WTC11 (cell line): ENCODE results near the gene NNMT. TPM values are rescaled to one million over a fixed set of nuclear protein-coding genes. Genes with fewer than 3 reads are reported as not detected.

Experiments used
- ATAC-seq: fragments of 200-7000 bp; cut with Tn5 transposase; 2 replicates; pipeline ENCODE4 v1.10.0; 2021; ENCODE audit warnings: mild to moderate bottlenecking, moderate library complexity
- CTCF ChIA-PET: fragments of 300-600 bp; sonication (Branson Sonifier 250); formaldehyde crosslinking; loops from one replicate; lab custom pipeline; 2021; ENCODE audit warnings: antibody characterized with exemption; lab: Charles Lee
- POLR2A ChIA-PET: fragments of 350-600 bp; sonication (Branson Sonifier 250); formaldehyde crosslinking; loops from one replicate; lab custom pipeline; 2021; ENCODE audit warnings: antibody characterized with exemption; lab: Charles Lee
- DNase-seq: peaks from one replicate; pipeline ENCODE4 v3.0.0; 2021; ENCODE audit warnings: low spot score
- H3K27ac Mint-ChIP-seq: 2 replicates; pipeline ENCODE4 v1.8.0; 2021; ENCODE audit warnings: mixed read lengths
- H3K27me3 Mint-ChIP-seq: 2 replicates; pipeline ENCODE4 v1.8.0; 2021; ENCODE audit warnings: low read depth, mild to moderate bottlenecking, moderate library complexity, mixed read lengths
- H3K36me3 Mint-ChIP-seq: 2 replicates; pipeline ENCODE4 v1.8.0; 2021; ENCODE audit warnings: mixed read lengths
- H3K4me1 Mint-ChIP-seq: 2 replicates; pipeline ENCODE4 v1.8.0; 2022; ENCODE audit warnings: mixed read lengths
- H3K4me3 Mint-ChIP-seq: 2 replicates; pipeline ENCODE4 v1.8.0; 2021; ENCODE audit warnings: mild to moderate bottlenecking, moderate library complexity, mixed read lengths
- H3K9me3 Mint-ChIP-seq: 2 replicates; pipeline ENCODE4 v1.8.0; 2021; ENCODE audit warnings: mixed read lengths
- ARID4B ChIP-seq: sonication (generic); formaldehyde crosslinking; IDR thresholded peaks from 2 replicates; pipeline ENCODE4 v1.8.0; 2023; ENCODE audit warnings: missing genetic modification reagents, mild to moderate bottlenecking, borderline replicate concordance
- ATF6 ChIP-seq: sonication (generic); formaldehyde crosslinking; IDR thresholded peaks from 2 replicates; pipeline ENCODE4 v1.8.1; 2023; ENCODE audit warnings: mild to moderate bottlenecking, missing genetic modification reagents
- CREM ChIP-seq: sonication (generic); formaldehyde crosslinking; IDR thresholded peaks from 2 replicates; pipeline ENCODE4 v1.8.1; 2022; ENCODE audit warnings: mild to moderate bottlenecking, missing genetic modification reagents, moderate library complexity
- CTCF ChIP-seq: fragments of 200-600 bp; IDR thresholded peaks from 2 replicates; pipeline ENCODE4 v1.8.0; 2022; ENCODE audit warnings: antibody characterized with exemption
- E2F1 ChIP-seq: sonication (generic); formaldehyde crosslinking; IDR thresholded peaks from 2 replicates; pipeline ENCODE4 v1.8.0; 2022; ENCODE audit warnings: mild to moderate bottlenecking, missing genetic modification reagents
- E2F4 ChIP-seq: sonication (generic); formaldehyde crosslinking; IDR thresholded peaks from 2 replicates; pipeline ENCODE4 v1.8.1; 2022; ENCODE audit warnings: low read depth, mild to moderate bottlenecking, moderate library complexity, missing genetic modification reagents, borderline replicate concordance
- ETV6 ChIP-seq: sonication (generic); formaldehyde crosslinking; IDR thresholded peaks from 2 replicates; pipeline ENCODE4 v1.8.1; 2022; ENCODE audit warnings: mild to moderate bottlenecking, missing genetic modification reagents
- IRF2 ChIP-seq: sonication (generic); formaldehyde crosslinking; IDR thresholded peaks from 2 replicates; pipeline ENCODE4 v1.8.0; 2022; ENCODE audit warnings: low read depth, missing genetic modification reagents, borderline replicate concordance
- NR2C2 ChIP-seq: sonication (generic); formaldehyde crosslinking; IDR thresholded peaks from 2 replicates; pipeline ENCODE4 v1.8.0; 2022; ENCODE audit warnings: mild to moderate bottlenecking, missing genetic modification reagents
- NR3C1 ChIP-seq: sonication (generic); formaldehyde crosslinking; conservative IDR thresholded peaks from 2 replicates; pipeline ENCODE4 v1.8.1; 2023; ENCODE audit warnings: low read depth, mild to moderate bottlenecking, missing genetic modification reagents
- STAT6 ChIP-seq: sonication (generic); formaldehyde crosslinking; conservative IDR thresholded peaks from 2 replicates; pipeline ENCODE4 v1.8.1; 2023; ENCODE audit warnings: mild to moderate bottlenecking, low read depth, missing genetic modification reagents, moderate library complexity
- ZMAT4 ChIP-seq: fragments of 250-450 bp; sonication (Bioruptor Pico); IDR thresholded peaks from 2 replicates; pipeline ENCODE4 v1.9.0; 2021; ENCODE audit warnings: mild to moderate bottlenecking
- ZNF138 ChIP-seq: sonication (generic); formaldehyde crosslinking; conservative IDR thresholded peaks from 2 replicates; pipeline ENCODE4 v1.8.1; 2022; ENCODE audit warnings: mild to moderate bottlenecking, moderate library complexity, missing genetic modification reagents
- ZNF219 ChIP-seq: sonication (generic); formaldehyde crosslinking; IDR thresholded peaks from 2 replicates; pipeline ENCODE4 v1.8.0; 2023; ENCODE audit warnings: missing genetic modification reagents, mild to moderate bottlenecking, borderline replicate concordance
- ZNF232 ChIP-seq: sonication (generic); formaldehyde crosslinking; IDR thresholded peaks from 2 replicates; pipeline ENCODE4 v1.8.0; 2022; ENCODE audit warnings: mild to moderate bottlenecking, missing genetic modification reagents
- ZNF423 ChIP-seq: fragments of 250-450 bp; sonication (Bioruptor Pico); IDR thresholded peaks from 2 replicates; pipeline ENCODE4 v2.1.2; 2022; ENCODE audit warnings: mild to moderate bottlenecking, moderate library complexity
- ZNF425 ChIP-seq: fragments of 250-450 bp; sonication (Bioruptor Pico); conservative IDR thresholded peaks from 2 replicates; pipeline ENCODE4 v1.9.0; 2021; ENCODE audit warnings: mild to moderate bottlenecking
- total RNA-seq: library from RNA; stranded (reverse); gene quantifications from 3 replicates; pipeline ENCODE4 v1.2.3, GENCODE V29; 2021

Gene NNMT
- total RNA-seq, 1 experiment from 2014 or later: 0.50 TPM

- TF ChIP-seq E2F4 (CRISPR knock-in tag) (no peak), ZNF219 (CRISPR knock-in tag) (no peak), IRF2 (CRISPR knock-in tag) (no peak), ARID4B (CRISPR knock-in tag) (no peak), ETV6 (no peak)
Measured at GRCh38 chr11:114273071-114273470, 23.1 kb upstream of the NNMT start (continued).

- POLR2A ChIA-PET: no interaction called here
- Mint-ChIP-seq H3K27me3 (peaks cover 11% of the 10 kb centered on the region), H3K27ac (no peak overlapping the region), H3K36me3 (no peaks in the 10 kb centered on the region), H3K4me3 (no peak overlapping the region), H3K4me1 (no peaks in the 10 kb centered on the region), H3K9me3 (peaks cover 12% of the 10 kb centered on the region)
- no peak for ATAC-seq
- TF ChIP-seq STAT6 (CRISPR knock-in tag) (no peak), ZNF425 (no peak), NR2C2 (CRISPR knock-in tag) (no peak), CTCF (no peak), ZMAT4 (CRISPR knock-in tag) (no peak), ZNF138 (CRISPR knock-in tag) (no peak), NR3C1 (CRISPR knock-in tag) (no peak), ZNF423 (no peak), CREM (CRISPR knock-in tag) (no peak), ZNF232 (CRISPR knock-in tag) (no peak), ATF6 (CRISPR knock-in tag) (no peak), E2F1 (CRISPR knock-in tag) (no peak)
- DNase-seq: no peak
- CTCF ChIA-PET: interaction anchor here (0.6 to 2.8 kb wide), 2 partner anchors 13 to 64 kb away, joined by 3 to 10 read pairs; no protein-coding TSS in a partner anchor
Measured at GRCh38 chr11:114273890-114274635, 22.1 kb upstream of the NNMT start.
